Fibroblast of peridontal ligament (primary cell): Measurements from ENCODE around the gene SFSWAP.
"Not testable (repeated sequence)": the region's sequence is repeated elsewhere in the genome, so short reads cannot be mapped to it uniquely, and the experiment has no call there.

Source experiments
- DNase-seq: peaks from one replicate; pipeline ENCODE4 v3.0.0-alpha.2; 2010; ENCODE audit errors: extremely low read depth

Gene SFSWAP

DNA sequence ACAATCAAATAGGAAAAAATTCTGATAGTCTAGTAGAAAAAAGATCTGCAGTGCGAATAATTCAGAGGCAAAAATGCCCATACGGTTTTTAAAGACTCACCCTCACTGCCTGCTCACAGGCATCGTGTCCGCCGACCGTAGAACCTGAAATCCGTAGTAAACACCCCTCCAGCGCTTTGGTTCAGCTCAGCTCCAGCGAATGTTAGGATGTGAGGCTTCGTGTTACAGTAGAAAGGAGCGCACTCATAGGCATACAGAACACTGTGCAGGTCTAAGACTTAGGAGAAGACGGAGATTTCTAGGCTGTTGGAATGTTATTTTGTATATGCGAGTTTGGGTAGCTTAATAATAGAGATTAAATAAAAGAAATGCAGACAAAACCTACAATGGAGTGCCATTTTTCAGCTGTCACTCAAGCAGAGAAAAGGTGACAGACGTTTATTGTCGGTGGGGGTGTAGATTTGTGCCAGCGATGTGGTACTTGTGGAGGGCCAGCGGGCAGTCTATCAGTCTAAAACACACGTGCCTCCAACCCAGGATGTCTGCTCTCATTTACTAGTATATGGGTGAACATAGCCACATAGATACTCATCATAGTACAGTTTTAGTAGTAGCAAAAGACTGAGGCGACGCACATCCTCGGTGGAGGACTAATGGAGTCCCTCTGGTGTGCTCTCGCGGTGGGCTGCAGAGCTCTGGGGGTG, 25.7 kb downstream of the SFSWAP start:
- DNase-seq = no peak

DNA sequence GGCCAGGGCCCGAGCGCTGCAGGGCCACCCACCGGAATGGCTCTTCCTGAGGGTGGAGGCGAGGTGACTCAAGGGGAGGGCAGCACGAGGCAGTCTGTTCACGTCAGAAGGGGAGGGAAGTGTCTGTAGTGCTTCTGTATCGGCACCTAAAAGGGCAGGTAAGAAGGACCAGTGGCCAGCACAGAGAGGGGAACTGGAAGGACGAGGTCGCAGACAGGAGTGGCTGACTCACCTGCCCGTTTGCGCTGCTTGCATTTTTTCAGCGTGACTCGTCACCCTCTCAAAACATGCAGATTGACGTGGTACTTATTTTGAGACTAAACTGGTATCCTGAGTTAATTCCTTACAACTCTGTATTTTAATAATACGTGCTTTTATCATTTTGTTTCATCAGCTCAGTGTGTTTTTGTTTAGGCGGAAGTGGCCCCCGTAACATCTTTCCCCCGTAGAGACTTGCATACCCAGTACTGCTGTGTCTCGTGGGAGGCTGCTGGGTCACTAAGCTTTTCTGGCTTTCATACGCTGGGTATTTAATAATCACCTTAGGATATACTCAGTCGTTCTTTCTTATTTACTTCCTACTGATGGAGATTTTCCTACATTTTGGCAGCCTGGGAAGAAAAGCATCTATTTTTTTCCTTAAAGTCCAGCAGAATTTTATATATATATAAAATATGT, 26.4 kb downstream of the SFSWAP start:
- peak; percentile 3 for DNase-seq

GRCh38 chr12:131738196-131738595, 27.3 kb downstream of the SFSWAP start:
- DNase-seq = no peak

GRCh38 chr12:131740626-131741025, 29.7 kb downstream of the SFSWAP start:
- DNase-seq = no peak

DNA sequence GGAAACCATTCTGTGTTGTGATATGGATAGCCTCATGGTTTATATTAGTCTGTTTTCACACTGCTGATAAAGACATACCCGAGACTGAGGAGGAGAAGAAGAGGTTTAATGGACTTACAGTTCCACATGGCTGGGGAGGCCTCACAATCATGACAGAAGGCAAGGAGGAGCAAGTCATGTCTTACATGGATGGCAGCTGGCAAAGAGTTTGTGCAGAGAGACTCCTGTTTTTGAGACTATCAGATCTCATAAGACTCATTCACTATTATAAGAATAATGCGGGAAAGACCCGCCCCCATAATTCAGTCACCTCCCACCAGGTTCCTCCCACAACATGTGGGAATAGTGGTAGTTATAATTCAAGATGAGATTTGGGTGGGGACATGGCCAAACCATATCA, 31.9 kb downstream of the SFSWAP start:
- not testable (repeated sequence) for DNase-seq

- DNase-seq = not testable (repeated sequence)
Measured at GRCh38 chr12:131743410-131743809, 32.5 kb downstream of the SFSWAP start.

GRCh38 chr12:131743880-131744279, 33.0 kb downstream of the SFSWAP start:
- DNase-seq = not testable (repeated sequence)

DNA sequence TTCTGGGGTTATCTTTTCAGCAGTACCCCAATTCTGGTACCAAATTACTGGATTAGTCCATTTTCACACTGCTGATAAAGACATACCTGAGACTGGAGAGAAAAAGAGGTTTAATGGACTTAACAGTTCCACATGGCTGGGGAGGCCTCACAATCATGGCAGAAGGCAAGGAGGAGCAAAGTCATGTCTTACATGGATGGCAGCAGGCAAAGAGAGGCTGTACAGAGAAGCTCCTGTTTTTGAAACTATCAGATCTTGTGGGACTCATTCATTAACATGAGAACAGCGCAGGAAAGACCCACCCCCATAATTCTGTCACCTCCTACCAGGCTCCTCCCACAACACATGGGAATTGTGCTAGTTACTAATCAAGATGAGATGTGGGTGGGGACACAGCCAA, 33.8 kb downstream of the SFSWAP start:
- not testable (repeated sequence) for DNase-seq

DNA sequence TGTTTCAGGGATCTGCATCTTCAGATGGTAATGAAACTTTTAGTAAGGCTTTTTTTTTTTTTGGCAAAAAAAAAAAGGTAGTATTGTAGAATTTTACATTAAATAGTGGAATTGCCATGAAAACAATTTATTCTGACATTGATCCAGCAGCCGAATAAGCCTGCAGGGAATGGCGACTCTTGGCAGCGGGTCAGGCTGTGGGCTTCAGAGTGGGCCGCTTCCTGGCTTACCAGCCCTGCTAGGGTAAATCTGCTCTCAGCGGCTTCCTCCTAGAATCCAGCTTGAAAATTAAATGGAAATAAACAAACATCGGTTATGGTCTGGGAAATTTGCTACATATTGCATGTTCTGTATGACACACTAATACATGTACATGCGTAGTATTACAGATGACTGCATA, 34.8 kb downstream of the SFSWAP start:
- no peak for DNase-seq

DNA sequence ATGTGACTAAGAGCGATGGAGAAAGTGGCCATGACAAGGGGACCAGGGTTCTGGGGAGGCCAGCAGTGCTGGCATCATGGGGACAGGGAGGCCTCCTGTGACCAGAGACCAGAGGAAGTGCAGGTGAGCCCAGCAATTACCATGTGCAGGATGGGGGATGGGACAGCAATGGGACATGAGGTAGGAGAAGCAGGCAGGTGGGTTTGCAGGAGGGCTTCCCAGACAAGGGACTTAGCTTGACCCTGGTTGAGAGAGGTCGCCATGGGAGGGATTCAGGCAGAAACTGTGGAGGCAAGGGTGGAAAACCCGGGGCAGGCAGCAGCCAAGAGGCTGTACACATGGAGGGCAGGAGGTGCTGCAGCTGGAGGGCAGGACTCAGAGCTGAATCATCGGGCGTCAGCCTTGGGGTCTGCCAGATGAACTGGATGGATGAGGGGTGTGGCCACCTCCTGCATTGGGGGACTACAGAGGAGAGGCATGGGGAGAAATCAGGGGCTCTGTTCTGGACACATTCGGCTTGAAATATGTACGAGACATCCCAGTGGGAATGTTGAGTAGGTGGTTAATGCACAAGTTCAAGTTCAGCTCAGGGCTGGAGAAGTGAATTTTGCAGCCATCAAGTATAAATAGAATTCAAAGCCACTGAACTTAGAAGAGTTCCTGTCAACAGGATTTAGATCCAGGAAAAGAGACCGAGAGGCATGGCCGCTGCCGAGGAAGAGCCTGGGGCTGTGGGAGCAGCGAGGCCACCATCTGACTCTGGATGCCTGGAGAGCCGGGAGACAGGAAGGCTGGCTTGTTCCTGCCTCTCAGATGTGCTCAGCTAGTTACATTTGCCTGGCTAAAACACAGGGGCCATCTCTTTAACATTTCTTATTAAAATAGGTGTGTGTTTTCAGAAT, 36.6 kb downstream of the SFSWAP start:
- no peak for DNase-seq

DNA sequence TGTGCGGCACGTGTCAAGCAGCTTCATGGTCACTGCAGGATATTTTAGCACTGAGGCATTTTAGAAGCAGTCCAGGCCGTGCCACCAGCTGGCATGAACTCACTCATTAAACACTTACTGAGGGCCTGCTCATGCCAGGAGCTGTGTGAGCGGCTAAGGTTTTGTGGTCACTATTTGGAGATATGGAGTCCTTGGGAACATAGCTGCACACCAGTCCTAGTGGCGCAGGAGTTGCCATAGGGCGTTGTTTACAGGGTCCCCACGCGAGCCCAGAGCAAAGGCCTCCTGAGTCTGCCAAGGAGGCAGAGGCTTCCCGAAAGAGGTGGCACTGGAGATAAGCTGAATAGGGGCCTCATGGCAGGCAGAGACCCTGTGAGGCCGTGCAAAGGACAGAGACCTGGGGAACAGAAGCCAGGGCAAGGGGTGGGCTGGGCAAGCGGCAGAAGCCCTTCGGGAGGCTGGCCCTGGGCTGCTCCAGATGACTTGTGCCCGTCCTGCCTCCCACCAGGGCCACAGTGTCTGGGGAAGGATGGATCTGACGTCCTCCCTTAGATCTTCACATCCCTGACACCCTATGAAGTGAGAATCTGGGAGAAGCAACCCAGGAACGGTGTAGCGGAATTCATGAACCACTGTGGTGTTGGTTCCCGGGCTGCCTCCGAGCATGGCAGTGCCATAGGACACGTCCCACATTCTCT, 38.9 kb downstream of the SFSWAP start:
- DNase-seq = no peak

DNA sequence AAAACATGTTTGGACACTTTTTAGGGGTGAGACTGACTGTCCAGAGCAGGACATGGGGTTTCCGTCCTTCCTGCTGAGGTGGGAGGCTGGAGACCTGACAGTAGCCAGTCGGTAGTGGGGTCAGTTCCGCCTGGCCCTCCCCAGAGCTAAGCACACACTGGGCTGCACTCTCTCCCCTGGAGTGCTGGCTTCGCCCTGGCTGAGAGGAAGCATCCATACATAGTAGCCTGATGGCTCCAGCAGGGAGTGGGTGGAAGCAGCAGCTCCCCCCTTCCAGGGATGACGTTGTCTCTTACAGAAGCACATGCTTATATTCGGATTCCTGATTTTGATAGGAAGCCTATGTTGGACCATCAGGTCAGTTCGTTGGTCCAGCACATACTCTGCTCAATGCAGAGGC, 40.4 kb downstream of the SFSWAP start:
- no peak for DNase-seq

DNA sequence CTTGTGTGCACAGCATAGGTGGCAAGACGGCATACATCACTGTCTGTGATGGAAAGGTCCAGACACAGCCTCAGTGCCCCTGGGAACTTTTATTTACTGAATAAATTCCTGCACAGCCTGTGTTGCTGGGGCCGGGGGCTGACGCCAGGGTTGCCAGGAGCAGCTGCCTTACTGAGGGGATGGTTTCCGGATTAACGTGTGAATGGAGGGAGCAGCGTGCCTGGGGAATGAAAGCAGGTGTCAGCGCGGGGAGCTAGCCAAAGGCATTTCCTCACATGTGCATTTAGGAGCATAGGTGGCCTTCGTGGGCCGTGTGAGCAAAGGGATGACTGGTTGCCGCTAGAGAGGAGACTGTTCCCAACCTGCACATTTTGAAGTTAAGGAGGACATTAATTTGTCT, 41.6 kb downstream of the SFSWAP start:
- DNase-seq = no peak

DNA sequence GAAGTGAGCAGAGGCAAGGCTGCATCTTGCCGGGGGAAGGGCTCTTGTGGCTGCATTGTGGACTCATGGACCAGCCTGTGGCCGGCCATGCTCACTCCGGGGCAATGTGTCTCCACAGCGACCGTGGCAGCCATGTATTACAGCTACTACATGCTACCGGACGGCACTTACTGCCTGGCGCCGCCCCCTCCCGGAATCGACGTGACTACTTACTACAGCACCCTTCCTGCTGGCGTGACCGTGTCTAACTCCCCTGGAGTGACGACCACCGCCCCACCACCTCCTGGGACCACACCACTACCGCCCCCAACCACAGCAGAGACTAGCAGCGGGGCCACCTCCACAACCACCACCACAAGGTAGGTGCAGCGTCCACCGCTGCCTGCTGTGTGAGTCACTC, 42.1 kb downstream of the SFSWAP start:
- no peak for DNase-seq

DNA sequence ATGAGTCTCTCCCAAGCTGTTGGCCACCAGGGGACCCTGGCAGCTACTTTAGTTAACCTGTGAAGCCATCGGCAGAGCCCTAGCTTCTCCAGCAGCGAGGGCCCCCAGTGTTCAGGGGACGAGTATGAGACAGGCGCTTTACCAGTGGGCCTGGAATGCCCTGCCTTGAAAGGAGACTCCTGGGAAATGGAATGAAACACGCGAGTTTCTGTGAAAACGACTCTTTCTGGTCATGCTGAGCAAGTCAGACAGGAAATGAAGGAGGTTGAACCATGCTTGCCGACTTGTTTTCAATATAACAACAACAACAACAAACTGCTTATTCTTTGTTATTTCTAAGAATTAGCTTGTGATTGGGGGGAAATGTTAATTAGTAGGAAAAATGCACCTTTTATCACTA, 42.9 kb downstream of the SFSWAP start:
- no peak for DNase-seq

DNA sequence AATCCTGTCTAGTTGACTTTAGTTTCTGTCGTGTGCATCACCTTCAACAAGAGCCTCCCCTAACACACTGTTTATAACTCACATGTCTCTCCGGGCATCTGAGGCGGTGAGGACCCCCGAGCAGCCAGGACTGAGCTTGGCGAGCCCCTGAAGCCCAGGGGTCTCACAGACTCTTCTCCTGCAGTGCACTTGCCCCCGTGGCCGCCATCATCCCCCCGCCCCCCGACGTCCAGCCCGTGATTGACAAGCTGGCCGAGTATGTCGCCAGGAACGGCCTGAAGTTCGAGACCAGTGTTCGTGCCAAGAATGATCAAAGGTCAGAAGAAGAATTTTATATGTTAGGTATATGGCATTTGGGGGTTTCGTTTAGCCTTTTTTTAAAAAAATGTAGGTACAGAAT, 43.3 kb downstream of the SFSWAP start:
- DNase-seq = no peak

DNA sequence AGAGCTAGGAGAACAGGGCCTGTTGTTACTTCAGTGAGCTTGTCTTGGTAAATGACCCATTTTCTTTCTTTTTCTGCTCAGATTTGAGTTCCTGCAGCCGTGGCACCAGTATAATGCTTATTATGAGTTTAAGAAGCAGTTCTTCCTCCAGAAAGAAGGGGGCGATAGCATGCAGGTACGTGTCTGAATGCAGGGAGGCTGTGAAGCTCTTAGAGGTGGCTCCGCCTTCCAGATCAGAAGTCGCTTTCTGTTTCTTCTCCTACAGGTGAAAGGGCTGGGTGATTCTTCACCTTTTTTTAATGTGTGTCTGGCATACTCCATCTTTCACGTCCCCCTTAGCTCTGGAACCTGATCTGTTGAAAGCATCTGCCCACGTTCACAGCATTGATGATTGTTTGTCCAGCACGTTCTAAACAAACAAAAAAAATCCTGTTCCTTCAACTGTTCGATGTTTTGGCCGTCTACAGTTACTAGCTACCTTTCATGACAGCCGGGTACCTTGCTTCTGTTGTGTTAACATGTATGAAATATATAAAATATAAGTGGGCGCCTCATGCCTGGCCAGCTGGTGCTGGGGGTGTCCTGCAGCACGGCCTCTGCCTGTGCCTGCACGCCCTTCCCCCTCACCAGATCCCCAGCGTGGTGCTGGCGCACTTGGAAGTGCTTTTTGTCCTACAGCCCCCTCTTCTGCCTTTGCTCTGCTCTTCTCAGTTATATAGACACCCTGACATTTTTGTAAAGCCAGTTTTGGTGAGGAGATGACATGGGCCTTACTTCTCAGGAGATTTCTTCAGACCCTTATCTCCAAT, 44.6 kb downstream of the SFSWAP start:
- peak; percentile 14 for DNase-seq

- no peak for DNase-seq
Measured at GRCh38 chr12:131756441-131756840, 45.6 kb downstream of the SFSWAP start.

- no peak for DNase-seq
Measured at GRCh38 chr12:131757111-131757510, 46.2 kb downstream of the SFSWAP start.

GRCh38 chr12:131758016-131758739, 47.3 kb downstream of the SFSWAP start:
- DNase-seq = no peak
